Fibroblast of lung (primary cell): ENCODE measurements around the gene PSMD13. TPM values are rescaled to one million over a fixed set of nuclear protein-coding genes. Genes with fewer than 3 reads are reported as not detected.
A peak's percentile ranks its signal among the peaks of the same experiment; 100 is the strongest.

ENCODE experiments used
- DNase-seq, 2 donors: peaks; one replicate each; pipeline versions ENCODE4 v3.0.0 to v3.0.0-alpha.2; 2010; ENCODE audit warnings: low read depth in 2 of 2
- H2AFZ ChIP-seq: 2 replicates; pipeline ENCODE4 v1.5.1; 2012; ENCODE audit warnings: low read length, control low read depth, inconsistent platforms
- H3K27ac ChIP-seq: 2 replicates; pipeline ENCODE4 v1.5.1; 2011; ENCODE audit warnings: low read length, control low read depth; ENCODE audit not compliant: insufficient read depth
- H3K27me3 ChIP-seq: 2 replicates; pipeline ENCODE4 v1.5.1; 2011; ENCODE audit warnings: mild to moderate bottlenecking, low read length; ENCODE audit not compliant: control insufficient read depth, insufficient read depth
- H3K36me3 ChIP-seq: 2 replicates; pipeline ENCODE4 v1.5.1; 2011; ENCODE audit warnings: low read length; ENCODE audit not compliant: control insufficient read depth, insufficient read depth
- H3K4me1 ChIP-seq: 2 replicates; pipeline ENCODE4 v1.5.1; 2011; ENCODE audit warnings: low read length; ENCODE audit not compliant: control insufficient read depth, insufficient read depth; ENCODE audit errors: extremely low read depth
- H3K4me2 ChIP-seq: 2 replicates; pipeline ENCODE4 v1.5.1; 2011; ENCODE audit warnings: low read length, control low read depth; ENCODE audit not compliant: insufficient read depth; ENCODE audit errors: extremely low read depth
- H3K4me3 ChIP-seq, 4 experiments: fragments of 200-600 bp in 1 of 4; sonication (generic) in 1 of 4; replicated peaks in 1 of 4; 2 replicates each; pipeline ENCODE4 v1.5.1; 2011 to 2016; ENCODE audit warnings: low read length in 4 of 4, low read depth in 3 of 4, mild to moderate bottlenecking in 3 of 4, control low read depth in 2 of 4, inconsistent platforms in 1 of 4, mixed read lengths in 1 of 4; ENCODE audit not compliant: insufficient read depth in 1 of 4; ENCODE audit errors: control extremely low read depth in 1 of 4
- H3K79me2 ChIP-seq: 2 replicates; pipeline ENCODE4 v1.5.1; 2012; ENCODE audit warnings: mild to moderate bottlenecking, low read length, inconsistent platforms; ENCODE audit not compliant: control insufficient read depth, insufficient read depth
- H3K9ac ChIP-seq: 2 replicates; pipeline ENCODE4 v1.5.1; 2011; ENCODE audit warnings: mild to moderate bottlenecking, low read length, control low read depth; ENCODE audit not compliant: insufficient read depth
- H3K9me3 ChIP-seq: 2 replicates; pipeline ENCODE4 v1.5.1; 2012; ENCODE audit warnings: low read depth, low read length; ENCODE audit not compliant: control insufficient read depth, insufficient read depth
- H4K20me1 ChIP-seq: 2 replicates; pipeline ENCODE4 v1.5.1; 2011; ENCODE audit warnings: low read length; ENCODE audit not compliant: control insufficient read depth, insufficient read depth; ENCODE audit errors: extremely low read depth
- CTCF ChIP-seq, 2 donors: IDR thresholded peaks in 1 of 2; conservative IDR thresholded peaks in 1 of 2; 1 replicate in 1 of 2; 2 replicates in 1 of 2; pipeline ENCODE4 v1.5.1; 2011 to 2012; ENCODE audit warnings: low read length in 2 of 2, control low read depth in 1 of 2, inconsistent platforms in 1 of 2, low read depth in 1 of 2, mild to moderate bottlenecking in 1 of 2
- EZH2 ChIP-seq: IDR thresholded peaks from 2 replicates; pipeline ENCODE4 v1.5.1; 2012; ENCODE audit warnings: low read length, control low read depth, mild to moderate bottlenecking; ENCODE audit errors: missing control alignments
- polyA plus RNA-seq, 2 donors: library from polyadenylated mRNA; depleted of rRNA in 1 of 2; stranded (reverse) in 1 of 2; unstranded in 1 of 2; fragments of >200 nt; gene quantifications; 2 replicates each; pipeline ENCODE4 v1.2.1, GENCODE V29; 2011 to 2012; ENCODE audit warnings: missing spikeins in 1 of 2
- total RNA-seq: library from RNA; depleted of rRNA; stranded (reverse); fragments of >200 nt; gene quantifications from 2 replicates; pipeline ENCODE4 v1.2.1, GENCODE V29; 2014

PSMD13 gene
- total and polyA plus RNA-seq, 2 donors (not counting 1 experiment from before 2014, with no cell fraction given), result 106 to 147 TPM

- Histone ChIP-seq H3K4me1 (peaks cover 3% of the 10 kb centered on the region), H3K9ac (no peak overlapping the region), H3K9me3 (no peaks in the 10 kb centered on the region), H4K20me1 (no peaks in the 10 kb centered on the region), H3K4me3 (no peak overlapping the region), H3K27me3 (peaks cover 8% of the 10 kb centered on the region), H2AFZ (no peak overlapping the region), H3K79me2 (no peaks in the 10 kb centered on the region), H3K4me2 (no peak overlapping the region), H3K36me3 (no peaks in the 10 kb centered on the region), H3K27ac (no peak overlapping the region)
- TF ChIP-seq EZH2 (no peak), CTCF (conservative IDR thresholded peaks at IDR 0.05 in 1 of 2, IDR thresholded peaks at IDR 0.05 in 1 of 2; ENCODE audit: low read depth in 1 of 2, low read length in 2 of 2) (no peak)
- no peak for DNase-seq
These were observed 61.8 kb downstream of the PSMD13 start for GRCh38 chr11:298406-299065.

GRCh38 chr11:299081-299891 lies 62.5 kb downstream of the PSMD13 start, which contains the start of gene IFITM5:
Gene IFITM5 (minus strand): TSS chr11:299526. CDS start chr11:299490, 36 bp downstream.
- H3K27me3 ChIP-seq, result peaks cover 8% of the 10 kb centered on the region
- TF ChIP-seq EZH2, result no peak
- H3K4me3 ChIP-seq, result no peak within 1 kb of the TSS
- no peaks in the 10 kb centered on the region for H3K79me2 ChIP-seq
- H3K27ac ChIP-seq, result no peak within 1 kb of the TSS
- H3K36me3 ChIP-seq, result no peaks in the 10 kb centered on the region
- H3K9ac ChIP-seq, result no peak within 1 kb of the TSS
- no peaks in the 10 kb centered on the region for H4K20me1 ChIP-seq
- peaks cover 3% of the 10 kb centered on the region for H3K4me1 ChIP-seq
- H3K4me2 ChIP-seq, result no peak within 1 kb of the TSS
- no peak within 1 kb of the TSS for H2AFZ ChIP-seq
- DNase-seq, result no peak
- no peaks in the 10 kb centered on the region for H3K9me3 ChIP-seq

- Histone ChIP-seq H2AFZ (no peak overlapping the region), H3K36me3 (no peaks in the 10 kb centered on the region), H3K4me3 (no peak overlapping the region), H4K20me1 (no peaks in the 10 kb centered on the region), H3K4me2 (no peak overlapping the region), H3K4me1 (peaks cover 3% of the 10 kb centered on the region), H3K9ac (no peak overlapping the region), H3K79me2 (no peaks in the 10 kb centered on the region), H3K27me3 (peaks cover 8% of the 10 kb centered on the region), H3K27ac (no peak overlapping the region), H3K9me3 (no peaks in the 10 kb centered on the region)
- TF ChIP-seq EZH2, result no peak
- peak; percentile 11 to 32 for TF ChIP-seq CTCF (conservative IDR thresholded peaks at IDR 0.05 in 1 of 2, IDR thresholded peaks at IDR 0.05 in 1 of 2; ENCODE audit: low read depth in 1 of 2, low read length in 2 of 2)
- no peak for DNase-seq
These were observed 63.4 kb downstream of the PSMD13 start for GRCh38 chr11:299951-300735.

Other genes with a start within 250 kb of the PSMD13 start
- not detected in 2 replicates for gene SCGB1C1, start 43.9 kb upstream of the PSMD13 start, total RNA-seq
- gene SCGB1C1, start 43.9 kb upstream of the PSMD13 start, polyA plus RNA-seq, result not detected in 2 replicates
- 17.2 and 21.1 TPM in 2 replicates for gene BET1L, start 29.6 kb upstream of the PSMD13 start, total RNA-seq
- 63.5 and 70.2 TPM in 2 replicates for gene BET1L, start 29.6 kb upstream of the PSMD13 start, polyA plus RNA-seq
- 153 and 230 TPM in 2 replicates for gene RIC8A, start 29.3 kb upstream of the PSMD13 start, total RNA-seq
- gene RIC8A, start 29.3 kb upstream of the PSMD13 start, polyA plus RNA-seq, result 106 and 128 TPM in 2 replicates
- gene SIRT3, start 634 bp upstream of the PSMD13 start, total RNA-seq, result 8.8 and 9.5 TPM in 2 replicates
- gene SIRT3, start 634 bp upstream of the PSMD13 start, polyA plus RNA-seq, result 10.2 and 11.0 TPM in 2 replicates
- not detected in 2 replicates for gene NLRP6, start 41.4 kb downstream of the PSMD13 start, total RNA-seq
- not detected in 2 replicates for gene NLRP6, start 41.4 kb downstream of the PSMD13 start, polyA plus RNA-seq
- 8.4 and 8.5 TPM in 2 replicates for gene PGGHG, start 52.1 kb downstream of the PSMD13 start, total RNA-seq
- gene PGGHG, start 52.1 kb downstream of the PSMD13 start, polyA plus RNA-seq, result 3.1 and 4.6 TPM in 2 replicates
- gene IFITM5, start 62.5 kb downstream of the PSMD13 start, total RNA-seq, result 0.50 TPM in 1 of 2 replicates, not detected in the other
- not detected in 2 replicates for gene IFITM5, start 62.5 kb downstream of the PSMD13 start, polyA plus RNA-seq
- 51.2 and 96.8 TPM in 2 replicates for gene IFITM2, start 70.8 kb downstream of the PSMD13 start, total RNA-seq
- 434 and 714 TPM in 2 replicates for gene IFITM2, start 70.8 kb downstream of the PSMD13 start, polyA plus RNA-seq
- 21.1 and 41.6 TPM in 2 replicates for gene IFITM1, start 77.1 kb downstream of the PSMD13 start, total RNA-seq
- gene IFITM1, start 77.1 kb downstream of the PSMD13 start, polyA plus RNA-seq, result 54.9 and 93.0 TPM in 2 replicates
- 74.1 and 76.0 TPM in 2 replicates for gene IFITM3, start 83.9 kb downstream of the PSMD13 start, total RNA-seq
- gene IFITM3, start 83.9 kb downstream of the PSMD13 start, polyA plus RNA-seq, result 482 and 876 TPM in 2 replicates
- gene B4GALNT4, start 132.5 kb downstream of the PSMD13 start, total RNA-seq, result 1.5 and 1.8 TPM in 2 replicates
- 1.4 and 3.8 TPM in 2 replicates for gene B4GALNT4, start 132.5 kb downstream of the PSMD13 start, polyA plus RNA-seq
- 0.26 and 0.83 TPM in 2 replicates for gene PKP3, start 157.2 kb downstream of the PSMD13 start, total RNA-seq
- 0.17 and 0.24 TPM in 2 replicates for gene PKP3, start 157.2 kb downstream of the PSMD13 start, polyA plus RNA-seq
- 13.4 and 16.7 TPM in 2 replicates for gene SIGIRR, start 178.0 kb downstream of the PSMD13 start, total RNA-seq
- gene SIGIRR, start 178.0 kb downstream of the PSMD13 start, polyA plus RNA-seq, result 8.9 and 10.5 TPM in 2 replicates
- not detected in 2 replicates for gene ANO9, start 205.0 kb downstream of the PSMD13 start, total RNA-seq
- not detected in 2 replicates for gene ANO9, start 205.0 kb downstream of the PSMD13 start, polyA plus RNA-seq
- gene PTDSS2, start 213.3 kb downstream of the PSMD13 start, total RNA-seq, result 31.8 and 36.7 TPM in 2 replicates
- gene PTDSS2, start 213.3 kb downstream of the PSMD13 start, polyA plus RNA-seq, result 17.4 and 18.1 TPM in 2 replicates